Stomach (tissue), 9 donors: ENCODE results near the gene CALM3. TPM values are rescaled to one million over a fixed set of nuclear protein-coding genes. Genes with fewer than 3 reads are reported as not detected.

Source experiments
- DNase-seq, 2 donors: peaks; one replicate each; pipeline versions ENCODE4 v3.0.0 to v3.0.0-alpha.2; 2013 to 2019
- H3K27ac ChIP-seq, 5 donors: fragments of 200-600 bp in 4 of 5; sonication (generic) in 4 of 5; one replicate each; pipeline ENCODE4 v1.5.1; 2013 to 2019; ENCODE audit warnings: mild to moderate bottlenecking in 1 of 5, moderate library complexity in 1 of 5
- H3K27me3 ChIP-seq, 3 donors: fragments of 200-600 bp; sonication (generic); one replicate each; pipeline ENCODE4 v1.5.1; 2017 to 2019; ENCODE audit warnings: mixed run types in 1 of 3
- H3K36me3 ChIP-seq, 4 donors: fragments of 200-600 bp; sonication (generic); 1 replicate in 3 of 4; 2 replicates in 1 of 4; pipeline ENCODE4 v1.5.1; 2016 to 2019
- H3K4me1 ChIP-seq, 4 donors: fragments of 200-600 bp; sonication (generic); one replicate each; pipeline ENCODE4 v1.5.1; 2016 to 2019
- H3K4me3 ChIP-seq, 4 donors: fragments of 200-600 bp; sonication (generic) in 3 of 4; one replicate each; pipeline ENCODE4 v1.5.1; 2016 to 2019; ENCODE audit warnings: mild to moderate bottlenecking in 1 of 4
- H3K9me3 ChIP-seq, 4 donors: fragments of 200-600 bp; sonication (generic); one replicate each; pipeline ENCODE4 v1.5.1; 2016 to 2019
- CTCF ChIP-seq, 7 experiments: fragments of 450-650 bp in 4 of 7; fragments of 200-600 bp in 3 of 7; sonication (generic) in 3 of 7; IDR thresholded peaks; one replicate each; pipeline ENCODE4 v1.5.1; 2016 to 2019; ENCODE audit warnings: antibody characterized with exemption in 7 of 7, control low read depth in 2 of 7, mild to moderate bottlenecking in 1 of 7
- EP300 ChIP-seq: sonication (generic); formaldehyde crosslinking; IDR thresholded peaks from one replicate; pipeline ENCODE4 v1.6.1; 2017; ENCODE audit warnings: antibody characterized with exemption
- POLR2A ChIP-seq, 4 donors: fragments of 450-650 bp; IDR thresholded peaks; one replicate each; pipeline ENCODE4 v1.6.1; 2016; ENCODE audit warnings: antibody characterized with exemption in 4 of 4, control low read depth in 2 of 4, mild to moderate bottlenecking in 1 of 4, moderate library complexity in 1 of 4
- POLR2AphosphoS5 ChIP-seq, 3 donors: sonication (generic); formaldehyde crosslinking; IDR thresholded peaks; one replicate each; pipeline ENCODE4 v1.6.1; 2016; ENCODE audit warnings: antibody characterized with exemption in 3 of 3
- WGBS, 5 donors: extraction: QIAGEN DNeasy Blood & Tissue Kit in 3 of 5; methylation state at CpG; one replicate each; pipeline versions ENCODE4 v1.1.5 to v1.1.7; 2013 to 2018; 5-methylcytosine and 5-hydroxymethylcytosine counted together
- intact Hi-C: fragments of 100-400 bp; cut with DNase I; formaldehyde crosslinking; loops from one replicate; pipeline ENCODE4 v1.15.1; 2023; ENCODE audit warnings: low total_unique reads
- polyA plus RNA-seq, 3 donors: library from polyadenylated mRNA; stranded (reverse); fragments of 200-250 nt; gene quantifications; one replicate each; pipeline ENCODE4 v1.2.3, GENCODE V29; 2013
- total RNA-seq, 5 donors: library from RNA; depleted of rRNA; stranded (reverse); fragments of >200 nt; gene quantifications; one replicate each; pipeline versions ENCODE4 v1.1.0 to v1.2.3, GENCODE V29; 2014 to 2016
- donor health status: healthy with polysubstance abuse.
- donor health status: Bipolar disorder and iron deficiency.
- donor health status: healthy.

Gene CALM3
- total and polyA plus RNA-seq, 8 donors = 84.2 to 203 (median 112) TPM

GRCh38 chr19:46648060-46648960 is 47.2 kb downstream of the CALM3 start:
- Histone ChIP-seq H3K9me3 (peaks cover 0 to 14% (median 3%) of the 10 kb centered on the region in 4 donors), H3K27me3 (peaks cover 0 to 67% (median 33%) of the 10 kb centered on the region in 3 donors), H3K27ac (peak overlapping the region in 1 of 5 donors; percentile 18), H3K4me3 (no peak overlapping the region), H3K4me1 (peaks cover 0 to 22% (median 3%) of the 10 kb centered on the region in 4 donors), H3K36me3 (peaks cover 0 to 21% (median 5%) of the 10 kb centered on the region in 4 donors)
- 20 to 61% (median 34%) methylated on average over 46 to 63 of the region's 63 CpGs for WGBS, 5 donors
- no peak for DNase-seq
- intact Hi-C loops = no loop called here
- TF ChIP-seq CTCF (IDR thresholded peaks at IDR 0.05) (no peak), POLR2A (IDR thresholded peaks at IDR 0.05) (no peak), POLR2AphosphoS5 (IDR thresholded peaks at IDR 0.05) (no peak), EP300 (no peak)

- Histone ChIP-seq H3K36me3 (peaks cover 0 to 21% (median 5%) of the 10 kb centered on the region in 4 donors), H3K27me3 (peaks cover 0 to 77% (median 33%) of the 10 kb centered on the region in 3 donors), H3K4me1 (peaks cover 0 to 32% (median 7%) of the 10 kb centered on the region in 4 donors), H3K4me3 (no peak overlapping the region), H3K27ac (peak overlapping the region in 1 of 5 donors; percentile 18), H3K9me3 (peaks cover 0 to 14% (median 3%) of the 10 kb centered on the region in 4 donors)
- TF ChIP-seq EP300 (no peak), POLR2AphosphoS5 (IDR thresholded peaks at IDR 0.05) (no peak), POLR2A (IDR thresholded peaks at IDR 0.05) (no peak), CTCF (IDR thresholded peaks at IDR 0.05) (no peak)
- 25 to 68% (median 33%) methylated on average over 25 to 144 of the region's 144 CpGs for WGBS, 5 donors
- intact Hi-C loops = no loop called here
- DNase-seq = no peak
Measured at GRCh38 chr19:46648961-46649960, 48.1 kb downstream of the CALM3 start.

GRCh38 chr19:46650445-46650844 is 49.3 kb downstream of the CALM3 start:
- Histone ChIP-seq H3K27me3 (peaks cover 0 to 83% (median 33%) of the 10 kb centered on the region in 3 donors), H3K36me3 (peaks cover 0 to 21% (median 5%) of the 10 kb centered on the region in 4 donors), H3K4me3 (no peak overlapping the region), H3K9me3 (peaks cover 0 to 14% (median 3%) of the 10 kb centered on the region in 4 donors), H3K4me1 (peaks cover 0 to 31% (median 10%) of the 10 kb centered on the region in 4 donors), H3K27ac (no peak overlapping the region)
- TF ChIP-seq POLR2A (IDR thresholded peaks at IDR 0.05) (no peak), POLR2AphosphoS5 (IDR thresholded peaks at IDR 0.05) (no peak), EP300 (no peak), CTCF (IDR thresholded peaks at IDR 0.05) (no peak)
- intact Hi-C loops = no loop called here
- DNase-seq = no peak
- WGBS, 5 donors = 82 to 87% (median 84%) methylated on average over 7 of the region's 7 CpGs
